ENCODE results near the gene KRT9.

The KRT9 gene

DNA sequence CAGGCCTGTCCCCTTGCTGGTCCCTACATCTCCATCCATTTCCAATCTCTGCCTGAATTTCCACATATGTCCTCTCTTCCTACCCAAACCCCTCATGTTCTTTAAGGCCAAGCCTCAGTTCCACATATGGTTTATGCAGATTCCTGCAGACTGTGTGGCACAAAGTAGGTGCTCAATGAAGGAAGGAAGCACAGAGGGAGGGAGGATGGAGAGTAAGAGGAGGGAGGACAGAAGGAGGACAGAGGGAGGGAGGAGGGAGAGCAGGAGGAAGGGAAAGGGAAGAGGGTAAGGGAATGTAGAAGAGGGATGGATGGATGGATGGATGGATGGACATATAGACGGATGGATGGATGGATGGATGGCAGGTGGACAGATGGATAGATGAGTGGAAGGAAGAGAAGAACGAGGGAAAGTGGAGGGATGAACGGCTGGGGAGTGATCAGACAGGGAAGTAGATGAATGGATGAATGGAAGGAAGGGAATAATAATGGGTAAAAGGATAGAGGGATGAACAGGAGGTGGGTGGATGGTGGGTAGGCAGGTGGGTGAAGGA lies 22.6 kb upstream of the KRT9 start:
- DNase-seq (ENCODE audit: low read depth): no peak
- H3K4me3 ChIP-seq (ENCODE audit: low read length): no peak overlapping the region
- TF ChIP-seq, protein P1, sequence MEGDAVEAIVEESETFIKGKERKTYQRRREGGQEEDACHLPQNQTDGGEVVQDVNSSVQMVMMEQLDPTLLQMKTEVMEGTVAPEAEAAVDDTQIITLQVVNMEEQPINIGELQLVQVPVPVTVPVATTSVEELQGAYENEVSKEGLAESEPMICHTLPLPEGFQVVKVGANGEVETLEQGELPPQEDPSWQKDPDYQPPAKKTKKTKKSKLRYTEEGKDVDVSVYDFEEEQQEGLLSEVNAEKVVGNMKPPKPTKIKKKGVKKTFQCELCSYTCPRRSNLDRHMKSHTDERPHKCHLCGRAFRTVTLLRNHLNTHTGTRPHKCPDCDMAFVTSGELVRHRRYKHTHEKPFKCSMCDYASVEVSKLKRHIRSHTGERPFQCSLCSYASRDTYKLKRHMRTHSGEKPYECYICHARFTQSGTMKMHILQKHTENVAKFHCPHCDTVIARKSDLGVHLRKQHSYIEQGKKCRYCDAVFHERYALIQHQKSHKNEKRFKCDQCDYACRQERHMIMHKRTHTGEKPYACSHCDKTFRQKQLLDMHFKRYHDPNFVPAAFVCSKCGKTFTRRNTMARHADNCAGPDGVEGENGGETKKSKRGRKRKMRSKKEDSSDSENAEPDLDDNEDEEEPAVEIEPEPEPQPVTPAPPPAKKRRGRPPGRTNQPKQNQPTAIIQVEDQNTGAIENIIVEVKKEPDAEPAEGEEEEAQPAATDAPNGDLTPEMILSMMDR (conservative IDR thresholded peaks at IDR 0.05; ENCODE audit: low read length): no peak

GRCh38 chr17:41593306-41593981 lies 21.6 kb upstream of the KRT9 start:
- TF ChIP-seq, protein P1 (conservative IDR thresholded peaks at IDR 0.05; ENCODE audit: low read length): no peak
- DNase-seq (ENCODE audit: low read depth): no peak
- no peak overlapping the region for H3K4me3 ChIP-seq (ENCODE audit: low read length)

DNA sequence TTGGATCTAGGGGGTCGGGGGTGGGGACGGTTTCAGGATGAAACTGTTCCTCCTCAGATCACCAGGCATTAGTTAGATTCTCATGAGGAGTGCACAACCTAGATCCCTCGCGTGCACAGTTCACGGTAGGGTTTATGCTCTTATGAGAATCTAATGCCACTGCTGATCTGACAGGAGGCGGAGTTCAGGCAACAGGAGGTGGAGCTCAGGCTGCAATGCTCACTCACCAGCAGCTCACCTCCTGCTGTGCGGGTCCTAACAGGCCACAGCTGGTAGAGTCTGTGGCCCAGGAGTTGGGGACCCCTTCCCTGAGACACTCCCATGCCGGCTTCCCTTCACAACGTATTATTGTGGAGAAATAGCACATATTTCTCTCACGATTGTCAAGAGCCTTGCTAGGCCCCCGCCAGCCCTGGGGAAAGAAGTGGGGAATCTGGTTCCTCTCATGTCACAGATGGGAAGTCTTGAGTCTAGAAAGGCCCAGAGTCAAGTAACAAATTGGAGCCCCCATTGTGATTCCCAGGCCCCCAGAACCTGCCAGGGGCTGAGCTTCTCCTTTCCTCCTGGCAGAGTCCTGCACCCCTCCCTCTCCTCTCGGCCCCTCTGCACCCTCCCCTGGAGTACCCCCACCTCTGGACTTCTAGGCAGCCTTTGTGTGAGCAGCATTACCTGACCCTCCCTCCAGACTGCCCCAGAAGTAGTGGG lies 20.9 kb upstream of the KRT9 start:
- H3K4me3 ChIP-seq (ENCODE audit: low read length): no peak overlapping the region
- TF ChIP-seq, protein P1 (conservative IDR thresholded peaks at IDR 0.05; ENCODE audit: low read length): no peak

GRCh38 chr17:41589301-41589700 lies 17.4 kb upstream of the KRT9 start:
- TF ChIP-seq, protein P1 (conservative IDR thresholded peaks at IDR 0.05; ENCODE audit: low read length): no peak
- no peak for DNase-seq (ENCODE audit: low read depth)
- no peak overlapping the region for H3K4me3 ChIP-seq (ENCODE audit: low read length)

More for the DNA sequence above, 20.9 kb upstream of the KRT9 start:
- DNase-seq (ENCODE audit: low read depth): no peak

- H3K4me3 ChIP-seq (ENCODE audit: low read length): no peak overlapping the region
- TF ChIP-seq, protein P1 (conservative IDR thresholded peaks at IDR 0.05; ENCODE audit: low read length): no peak
- no peak for DNase-seq (ENCODE audit: low read depth)
Measured at GRCh38 chr17:41588126-41588810, 16.4 kb upstream of the KRT9 start.

DNA sequence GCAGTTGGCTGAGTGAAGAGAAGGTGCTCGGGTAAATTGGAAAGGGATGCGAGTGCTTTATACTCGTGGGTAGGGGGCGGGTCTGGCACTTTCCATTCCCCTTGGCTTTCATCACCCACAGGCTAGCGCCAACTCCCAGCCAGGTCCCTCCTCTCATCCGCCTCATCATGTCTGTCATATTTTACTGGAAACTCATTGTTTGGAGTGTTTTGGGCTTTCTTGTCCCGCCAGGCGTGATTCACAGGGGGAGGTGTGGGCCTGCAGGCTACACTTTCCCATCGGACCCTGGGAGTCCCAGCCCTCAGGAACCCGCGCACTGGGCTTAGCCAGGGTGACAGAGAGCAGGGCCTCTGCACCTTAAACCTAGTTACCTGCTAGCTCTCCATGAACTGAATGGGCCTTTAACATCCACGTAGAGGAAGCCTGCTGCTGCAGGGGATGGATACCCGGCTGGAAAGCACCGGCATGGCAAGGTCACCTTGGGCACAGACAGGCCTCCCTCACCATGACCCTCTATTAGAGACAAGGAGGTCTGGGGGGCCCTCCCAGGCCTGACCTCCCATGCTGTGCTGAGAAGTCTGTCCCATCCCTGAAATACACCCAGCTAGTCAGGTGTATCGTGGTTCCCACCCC lies 15.1 kb upstream of the KRT9 start, which contains the start of gene KRT14:
KRT14 (minus strand) TSS at position 33 of the 633 bp plus-strand sequence. CDS start 61 bp downstream, outside the sequence.
- H3K4me3 ChIP-seq (ENCODE audit: low read length): no peak within 1 kb of the TSS
- TF ChIP-seq, protein P1 (conservative IDR thresholded peaks at IDR 0.05; ENCODE audit: low read length): no peak
- no peak for DNase-seq (ENCODE audit: low read depth)
